ENCODE data around the gene RASL10B.

GRCh38 chr17:35731239-35731916, at the start of gene RASL10B:
- TF ChIP-seq POLR2A (IDR thresholded peaks at IDR 0.05) = no peak
- no peak for TF ChIP-seq CTCF (IDR thresholded peaks at IDR 0.05)
